Hepatocyte (in vitro differentiated cells): ENCODE data around the gene ENTHD1.

Source experiments
- EZH2 ChIP-seq: fragments of 200-600 bp; sonication (generic); IDR thresholded peaks from 2 replicates; pipeline ENCODE4 v1.6.1; 2016; ENCODE audit warnings: antibody characterized with exemption, mild to moderate bottlenecking, borderline replicate concordance
- EZH2phosphoT487 ChIP-seq: fragments of 200-600 bp; sonication (generic); IDR thresholded peaks from one replicate; pipeline ENCODE4 v1.6.1; 2018; ENCODE audit warnings: antibody characterized with exemption, mild to moderate bottlenecking, low read depth, moderate library complexity; ENCODE audit not compliant: unreplicated experiment, severe bottlenecking
- TF ChIP-seq, protein P1 (sequence below): fragments of 200-600 bp; sonication (generic); IDR thresholded peaks from 2 replicates; pipeline ENCODE4 v1.5.1; 2016; ENCODE audit warnings: antibody characterized with exemption, mild to moderate bottlenecking; ENCODE audit not compliant: poor library complexity

DNA sequence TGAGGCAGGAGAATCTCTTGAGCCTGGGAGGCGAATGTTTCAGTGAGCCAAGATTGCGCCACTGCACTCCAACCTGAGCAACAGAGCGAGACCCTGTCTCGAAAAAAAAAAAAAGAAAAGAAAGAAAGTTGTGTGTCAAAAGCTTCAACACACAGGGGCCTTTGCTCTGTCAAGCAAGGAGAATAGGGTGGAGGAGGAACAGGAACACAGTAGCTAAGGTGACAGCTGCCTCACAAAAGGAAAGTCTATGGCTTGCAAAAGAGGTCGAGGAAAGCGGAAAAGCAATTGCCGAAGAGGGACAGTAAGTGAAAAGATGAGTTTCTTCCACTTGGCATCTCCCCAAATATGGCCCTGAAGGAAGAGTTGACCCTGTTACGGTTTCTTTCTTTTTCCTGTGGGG, 40.2 kb upstream of the ENTHD1 start:
- TF ChIP-seq, protein P1, sequence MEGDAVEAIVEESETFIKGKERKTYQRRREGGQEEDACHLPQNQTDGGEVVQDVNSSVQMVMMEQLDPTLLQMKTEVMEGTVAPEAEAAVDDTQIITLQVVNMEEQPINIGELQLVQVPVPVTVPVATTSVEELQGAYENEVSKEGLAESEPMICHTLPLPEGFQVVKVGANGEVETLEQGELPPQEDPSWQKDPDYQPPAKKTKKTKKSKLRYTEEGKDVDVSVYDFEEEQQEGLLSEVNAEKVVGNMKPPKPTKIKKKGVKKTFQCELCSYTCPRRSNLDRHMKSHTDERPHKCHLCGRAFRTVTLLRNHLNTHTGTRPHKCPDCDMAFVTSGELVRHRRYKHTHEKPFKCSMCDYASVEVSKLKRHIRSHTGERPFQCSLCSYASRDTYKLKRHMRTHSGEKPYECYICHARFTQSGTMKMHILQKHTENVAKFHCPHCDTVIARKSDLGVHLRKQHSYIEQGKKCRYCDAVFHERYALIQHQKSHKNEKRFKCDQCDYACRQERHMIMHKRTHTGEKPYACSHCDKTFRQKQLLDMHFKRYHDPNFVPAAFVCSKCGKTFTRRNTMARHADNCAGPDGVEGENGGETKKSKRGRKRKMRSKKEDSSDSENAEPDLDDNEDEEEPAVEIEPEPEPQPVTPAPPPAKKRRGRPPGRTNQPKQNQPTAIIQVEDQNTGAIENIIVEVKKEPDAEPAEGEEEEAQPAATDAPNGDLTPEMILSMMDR, result no peak
- TF ChIP-seq EZH2 (no peak), EZH2phosphoT487 (no peak)
